GM12874 (cell line): ENCODE measurements around the gene PSMB7.

Source experiments
- TF ChIP-seq, protein P1 (sequence below): IDR thresholded peaks from 2 replicates; pipeline ENCODE4 v1.5.1; 2011; ENCODE audit warnings: low read depth, mild to moderate bottlenecking, control low read depth, low read length, moderate library complexity; ENCODE audit not compliant: insufficient read depth

The PSMB7 gene

DNA sequence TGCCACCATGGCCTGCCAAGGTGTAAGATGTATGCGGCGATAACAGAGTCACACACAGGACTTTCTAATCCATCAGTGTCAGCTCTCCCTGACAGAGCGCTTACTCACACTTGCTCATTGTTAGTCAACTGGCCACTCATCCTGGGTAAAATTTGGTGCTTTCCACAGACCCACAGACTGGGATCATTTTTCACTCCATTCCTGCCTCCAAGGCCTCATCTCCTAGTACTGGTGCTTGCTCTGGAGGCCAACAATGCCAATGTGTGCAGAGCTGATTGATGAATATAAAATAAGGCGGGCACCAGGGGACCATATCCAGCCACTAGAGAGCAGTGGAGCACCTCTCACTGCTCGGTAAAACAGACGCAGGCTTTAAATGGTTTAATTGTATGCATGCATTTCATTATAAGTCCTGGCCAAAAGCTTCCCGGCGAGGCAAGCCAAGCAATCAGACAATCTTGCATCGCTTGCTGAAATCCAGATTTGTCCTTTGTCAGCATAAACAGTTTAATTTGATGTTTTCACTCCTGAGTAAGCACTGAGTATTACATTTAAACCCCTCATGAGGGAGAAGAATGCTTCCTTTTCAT is 22.3 kb downstream of the PSMB7 start:
- TF ChIP-seq, protein P1, sequence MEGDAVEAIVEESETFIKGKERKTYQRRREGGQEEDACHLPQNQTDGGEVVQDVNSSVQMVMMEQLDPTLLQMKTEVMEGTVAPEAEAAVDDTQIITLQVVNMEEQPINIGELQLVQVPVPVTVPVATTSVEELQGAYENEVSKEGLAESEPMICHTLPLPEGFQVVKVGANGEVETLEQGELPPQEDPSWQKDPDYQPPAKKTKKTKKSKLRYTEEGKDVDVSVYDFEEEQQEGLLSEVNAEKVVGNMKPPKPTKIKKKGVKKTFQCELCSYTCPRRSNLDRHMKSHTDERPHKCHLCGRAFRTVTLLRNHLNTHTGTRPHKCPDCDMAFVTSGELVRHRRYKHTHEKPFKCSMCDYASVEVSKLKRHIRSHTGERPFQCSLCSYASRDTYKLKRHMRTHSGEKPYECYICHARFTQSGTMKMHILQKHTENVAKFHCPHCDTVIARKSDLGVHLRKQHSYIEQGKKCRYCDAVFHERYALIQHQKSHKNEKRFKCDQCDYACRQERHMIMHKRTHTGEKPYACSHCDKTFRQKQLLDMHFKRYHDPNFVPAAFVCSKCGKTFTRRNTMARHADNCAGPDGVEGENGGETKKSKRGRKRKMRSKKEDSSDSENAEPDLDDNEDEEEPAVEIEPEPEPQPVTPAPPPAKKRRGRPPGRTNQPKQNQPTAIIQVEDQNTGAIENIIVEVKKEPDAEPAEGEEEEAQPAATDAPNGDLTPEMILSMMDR: no peak

DNA sequence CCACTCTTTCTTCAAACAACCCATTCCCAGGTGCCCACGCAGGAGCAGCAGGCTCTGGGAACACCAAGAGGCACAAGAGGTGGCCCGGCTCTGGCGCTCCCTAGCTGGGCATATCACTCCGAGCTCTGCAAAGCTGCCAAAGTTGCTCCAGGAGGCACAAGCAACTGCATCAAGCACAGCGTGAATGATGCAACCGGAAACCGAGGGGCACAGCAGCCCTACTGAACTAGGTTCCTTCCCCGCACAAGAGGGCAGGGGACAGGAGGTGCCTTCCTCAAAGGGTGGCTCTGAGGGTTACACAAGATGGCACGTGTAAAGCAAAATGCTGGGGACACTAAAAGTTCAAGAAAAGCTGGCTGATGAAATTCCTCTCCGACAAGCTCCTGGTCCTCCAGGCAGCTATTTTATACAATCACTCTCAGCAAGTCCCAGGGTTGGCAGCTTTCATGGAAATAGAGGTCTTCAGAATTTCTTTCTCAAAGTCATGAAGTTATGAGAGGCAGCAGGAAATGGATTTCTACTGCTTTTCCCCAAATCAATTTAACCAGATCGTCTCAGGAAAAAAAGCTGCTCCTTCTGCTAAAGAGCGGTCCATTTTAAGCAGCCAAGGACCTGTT is 22.9 kb downstream of the PSMB7 start:
- TF ChIP-seq, protein P1: no peak

DNA sequence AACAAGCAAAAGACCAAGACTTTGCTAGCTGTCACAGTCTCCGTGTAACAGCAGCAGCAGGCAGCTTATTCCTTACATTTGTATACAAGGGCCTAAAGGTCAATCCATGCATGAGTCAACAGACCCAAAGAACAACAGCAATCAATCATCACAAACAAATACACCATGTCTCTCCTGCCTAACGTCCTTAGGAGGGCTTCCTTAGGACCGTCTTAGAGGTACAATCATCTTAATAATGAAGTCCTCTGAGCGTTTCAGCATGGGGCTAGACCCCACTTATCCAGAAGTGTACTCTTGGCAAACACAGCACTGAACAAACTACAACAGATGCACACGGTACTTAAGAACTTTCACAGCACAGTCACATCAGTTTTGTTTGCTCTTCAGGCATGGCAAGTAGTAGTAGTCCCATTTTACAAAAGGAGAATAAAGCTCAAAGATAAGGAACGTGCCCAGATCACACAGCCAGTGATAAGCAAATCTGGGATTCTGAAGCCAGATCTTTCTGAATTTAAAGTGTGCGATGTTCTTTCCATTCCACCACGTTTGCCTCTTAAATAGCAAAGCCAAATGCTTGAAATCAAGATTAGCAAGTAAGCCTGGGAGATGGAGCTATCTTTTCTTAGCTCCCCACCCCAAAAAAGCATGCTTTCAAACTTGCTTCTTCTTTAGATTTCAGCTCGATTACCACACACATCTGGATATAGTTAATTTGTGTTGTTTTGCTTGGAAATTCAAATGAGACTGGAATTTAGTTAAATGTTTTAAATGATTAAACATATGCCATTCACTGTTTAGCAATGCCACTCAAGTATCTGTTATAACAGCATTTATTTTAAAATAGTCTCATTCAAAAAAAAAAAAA is 24.2 kb downstream of the PSMB7 start:
- TF ChIP-seq, protein P1: no peak

DNA sequence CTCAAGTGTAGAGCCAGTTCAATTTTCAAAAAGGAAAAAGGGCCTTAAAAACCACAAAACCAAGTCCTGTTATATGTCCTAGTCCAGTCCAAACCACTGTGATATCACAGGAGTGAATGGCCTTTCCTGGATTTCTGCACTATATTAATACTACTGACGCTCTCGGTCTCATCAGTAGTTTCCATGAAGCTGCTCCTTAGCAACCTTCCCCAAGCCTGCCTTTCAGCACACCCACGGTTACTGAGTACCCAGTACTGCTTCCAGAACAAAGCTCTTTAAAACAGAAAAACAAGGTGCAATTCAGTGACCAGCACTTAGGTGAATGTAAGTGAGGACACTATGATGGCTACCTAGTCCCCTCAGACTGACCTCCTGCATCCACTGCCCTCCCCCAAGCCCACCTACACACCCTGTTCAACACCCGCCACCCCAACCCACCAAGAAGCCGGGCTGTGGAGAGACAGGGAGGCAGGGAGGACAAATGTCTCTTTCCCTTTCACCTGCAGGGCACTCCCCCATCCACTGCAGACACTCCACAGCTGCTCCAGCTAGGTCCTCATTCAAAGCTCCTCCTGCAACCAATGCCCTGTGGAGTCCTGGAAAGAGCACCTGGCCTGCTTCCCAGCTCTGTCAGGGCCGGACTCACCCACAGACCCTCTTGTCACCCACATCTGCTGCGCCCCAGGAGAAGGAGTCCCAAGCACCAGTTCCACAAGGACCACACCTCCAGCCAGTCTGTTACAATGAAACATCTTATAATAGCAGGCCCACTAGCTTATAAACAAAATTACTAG is 25.9 kb downstream of the PSMB7 start:
- TF ChIP-seq, protein P1: no peak

DNA sequence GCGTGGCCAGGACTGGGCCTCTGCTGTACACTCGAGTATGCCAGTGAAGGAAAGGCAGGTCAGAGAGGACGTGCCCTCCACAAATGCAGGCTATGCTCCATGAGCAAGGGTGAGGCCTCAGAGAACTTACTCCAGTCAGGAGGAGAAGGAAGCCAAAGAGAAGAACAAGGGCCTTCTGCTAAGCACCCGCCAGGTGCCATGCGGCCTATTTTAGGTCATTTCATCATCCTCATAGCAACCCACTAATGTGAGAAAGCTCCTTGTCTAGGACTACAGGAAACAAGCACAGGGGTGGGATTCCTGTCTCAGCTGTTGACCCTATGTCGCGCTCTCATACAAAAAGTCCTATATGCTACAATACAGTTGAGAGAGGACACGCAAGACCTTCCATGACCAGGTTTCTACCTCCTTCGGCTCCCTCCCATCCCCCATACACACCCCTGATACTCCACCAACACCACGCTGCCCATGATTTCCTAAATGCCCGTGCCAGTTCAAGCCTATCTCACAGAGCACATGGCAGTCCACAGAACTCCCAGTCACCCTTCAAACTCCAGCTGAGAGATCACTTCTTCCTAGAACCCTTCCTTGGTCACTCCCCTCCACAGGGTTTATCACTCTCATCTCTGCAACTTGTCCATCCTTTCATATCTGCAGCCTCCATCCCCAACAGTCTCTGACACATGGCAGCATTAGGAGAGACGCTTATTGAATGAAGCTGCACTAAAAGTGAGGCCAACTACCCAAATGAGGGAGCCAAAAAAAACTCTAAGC is 26.8 kb downstream of the PSMB7 start:
- TF ChIP-seq, protein P1: no peak

DNA sequence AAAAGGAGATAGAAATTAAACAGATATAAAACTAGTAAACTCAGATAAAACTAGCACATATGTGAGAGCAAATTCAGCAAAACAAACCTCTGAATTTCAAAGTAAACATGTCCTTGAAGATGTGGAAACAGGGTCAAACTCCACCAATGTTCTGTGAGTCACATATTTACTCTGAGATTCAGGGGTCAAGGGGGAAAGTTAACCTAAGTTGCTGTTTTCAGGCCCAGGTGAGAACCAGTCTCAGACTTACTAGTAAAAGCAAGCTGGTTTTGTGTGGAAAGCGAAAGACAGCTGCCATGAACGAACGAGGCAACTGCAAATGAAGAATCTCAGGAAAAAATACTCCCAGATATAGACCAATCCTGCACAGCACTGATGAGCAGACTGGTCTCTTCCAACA is 29.0 kb downstream of the PSMB7 start:
- TF ChIP-seq, protein P1: no peak

DNA sequence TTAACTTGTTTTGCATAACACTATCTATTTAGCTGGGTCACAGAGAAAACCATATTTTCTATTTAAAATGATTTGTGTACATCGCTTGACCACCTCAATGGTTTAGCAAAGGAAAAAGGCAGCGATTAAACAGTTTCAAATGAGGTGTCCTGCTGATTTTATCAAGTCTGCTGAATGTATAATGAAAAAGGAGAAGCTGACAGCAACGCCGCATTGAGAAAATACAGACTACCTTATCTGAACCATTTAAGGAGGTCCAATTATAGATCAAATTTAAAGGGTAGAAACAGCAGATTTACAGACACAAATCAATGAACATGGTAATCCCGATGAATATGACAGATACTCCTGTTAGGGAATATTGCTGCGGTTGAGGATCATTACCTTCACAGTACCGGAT is 29.6 kb downstream of the PSMB7 start:
- TF ChIP-seq, protein P1: no peak
